HepG2 (cell line): ENCODE measurements around the gene PDRG1. TPM values are rescaled to one million over a fixed set of nuclear protein-coding genes. Genes with fewer than 3 reads are reported as not detected.

ENCODE experiments used
- ATRX ChIP-seq: sonication (generic); formaldehyde crosslinking; IDR thresholded peaks from 2 replicates; pipeline ENCODE4 v1.4.0; 2020; ENCODE audit warnings: missing genetic modification reagents, borderline replicate concordance
- CC2D1A ChIP-seq: sonication (generic); formaldehyde crosslinking; IDR thresholded peaks from 2 replicates; pipeline ENCODE4 v1.8.1; 2023; ENCODE audit warnings: mild to moderate bottlenecking, missing genetic modification reagents
- ETV5 ChIP-seq: IDR thresholded peaks from 2 replicates; pipeline ENCODE4 v1.6.1; 2018; ENCODE audit warnings: missing biosample characterization, missing genetic modification reagents, inconsistent platforms, borderline replicate concordance
- GATAD1 ChIP-seq: IDR thresholded peaks from 2 replicates; pipeline ENCODE4 v1.6.1; 2016; ENCODE audit warnings: missing genetic modification reagents, missing compliant biosample characterization
- HDAC1 ChIP-seq: sonication (generic); formaldehyde crosslinking; IDR thresholded peaks from 2 replicates; pipeline ENCODE4 v1.5.1; 2020; ENCODE audit warnings: mild to moderate bottlenecking, missing genetic modification reagents
- KDM1A ChIP-seq: IDR thresholded peaks from 2 replicates; pipeline ENCODE4 v1.6.1; 2016; ENCODE audit warnings: missing compliant biosample characterization
- MED8 ChIP-seq: sonication (generic); formaldehyde crosslinking; IDR thresholded peaks from 2 replicates; pipeline ENCODE4 v1.8.1; 2023; ENCODE audit warnings: mild to moderate bottlenecking, missing genetic modification reagents; ENCODE audit not compliant: insufficient replicate concordance
- MTF1 ChIP-seq: sonication (generic); formaldehyde crosslinking; IDR thresholded peaks from 2 replicates; pipeline ENCODE4 v1.5.0; 2020; ENCODE audit warnings: missing genetic modification reagents
- NAIF1 ChIP-seq: sonication (generic); formaldehyde crosslinking; IDR thresholded peaks from 2 replicates; pipeline ENCODE4 v1.5.0; 2020; ENCODE audit warnings: mild to moderate bottlenecking, missing genetic modification reagents, borderline replicate concordance
- PHF20 ChIP-seq: sonication (generic); formaldehyde crosslinking; IDR thresholded peaks from 2 replicates; pipeline ENCODE4 v1.5.0; 2020; ENCODE audit warnings: mild to moderate bottlenecking, missing genetic modification reagents
- RBM39 ChIP-seq: fragments of 200-400 bp; formaldehyde crosslinking; IDR thresholded peaks from one replicate; pipeline ENCODE4 v1.6.1; 2018; ENCODE audit warnings: antibody characterized with exemption, mild to moderate bottlenecking, low read depth, low read length; ENCODE audit not compliant: poor library complexity, severe bottlenecking
- RFX3 ChIP-seq: IDR thresholded peaks from 2 replicates; pipeline ENCODE4 v1.6.1; 2016; ENCODE audit warnings: missing biosample characterization, missing genetic modification reagents
- TARDBP ChIP-seq: sonication (generic); formaldehyde crosslinking; IDR thresholded peaks from 2 replicates; pipeline ENCODE4 v1.8.0; 2022; ENCODE audit warnings: mild to moderate bottlenecking, missing genetic modification reagents
- ZNF496 ChIP-seq: sonication (generic); formaldehyde crosslinking; IDR thresholded peaks from 2 replicates; pipeline ENCODE4 v1.8.1; 2023; ENCODE audit warnings: mild to moderate bottlenecking, moderate library complexity, missing genetic modification reagents; ENCODE audit not compliant: insufficient replicate concordance
- ZNF557 ChIP-seq: sonication (generic); formaldehyde crosslinking; IDR thresholded peaks from 2 replicates; pipeline ENCODE4 v1.4.0; 2020; ENCODE audit warnings: missing genetic modification reagents
- ZNF570 ChIP-seq: sonication (generic); formaldehyde crosslinking; IDR thresholded peaks from 2 replicates; pipeline ENCODE4 v1.4.0; 2020; ENCODE audit warnings: mild to moderate bottlenecking, missing genetic modification reagents, borderline replicate concordance
- ZNF775 ChIP-seq: sonication (generic); formaldehyde crosslinking; IDR thresholded peaks from 2 replicates; pipeline ENCODE4 v1.4.0; 2020; ENCODE audit warnings: missing genetic modification reagents, mild to moderate bottlenecking, moderate library complexity, borderline replicate concordance
- ZNF788 ChIP-seq: sonication (generic); formaldehyde crosslinking; IDR thresholded peaks from 2 replicates; pipeline ENCODE4 v1.5.0; 2020; ENCODE audit warnings: mild to moderate bottlenecking, missing genetic modification reagents, borderline replicate concordance
- ZNF841 ChIP-seq: sonication (generic); formaldehyde crosslinking; IDR thresholded peaks from 2 replicates; pipeline ENCODE4 v1.8.1; 2023; ENCODE audit warnings: missing genetic modification reagents, borderline replicate concordance
- polyA plus RNA-seq, 8 experiments: library from polyadenylated mRNA; depleted of rRNA in 3 of 8; stranded (reverse) in 7 of 8; unstranded in 1 of 8; fragments of >200 nt; fragmentation: Illumina TruSeq in 4 of 8; extraction: Trizol in 4 of 8; gene quantifications; 2 replicates each; pipeline versions ENCODE4 v1.2.1 to v1.2.3, GENCODE V29; 2011 to 2016; ENCODE audit warnings: low read depth in 4 of 8, missing spikeins in 1 of 8, mixed read lengths in 1 of 8; ENCODE audit not compliant: insufficient read depth in 1 of 8
- total RNA-seq, 5 experiments: library from RNA; depleted of rRNA; stranded (reverse); fragments of >200 nt; fragmentation: Illumina TruSeq; extraction: Trizol; gene quantifications; 2 replicates each; pipeline ENCODE4 v1.2.3, GENCODE V29; 2016; ENCODE audit warnings: low read depth in 1 of 5
- TF ChIP-seq, protein P1 (sequence below): sonication (generic); formaldehyde crosslinking; IDR thresholded peaks from 2 replicates; pipeline ENCODE4 v1.4.0; 2020; ENCODE audit warnings: mild to moderate bottlenecking, low read depth, missing genetic modification reagents
- TF ChIP-seq, protein P2 (sequence below): sonication (generic); formaldehyde crosslinking; IDR thresholded peaks from 2 replicates; pipeline ENCODE4 v1.5.0; 2020; ENCODE audit warnings: missing genetic modification reagents, mild to moderate bottlenecking, borderline replicate concordance
- TF ChIP-seq, protein P3 (sequence below): sonication (generic); formaldehyde crosslinking; IDR thresholded peaks from 2 replicates; pipeline ENCODE4 v1.8.0; 2022; ENCODE audit warnings: low read depth, missing genetic modification reagents

Gene PDRG1
- total and polyA plus RNA-seq, 2 of the 13 experiments (the other 11 are each of a cell fraction or from before 2014, with no cell fraction given), result 16.6 to 18.0 TPM

DNA sequence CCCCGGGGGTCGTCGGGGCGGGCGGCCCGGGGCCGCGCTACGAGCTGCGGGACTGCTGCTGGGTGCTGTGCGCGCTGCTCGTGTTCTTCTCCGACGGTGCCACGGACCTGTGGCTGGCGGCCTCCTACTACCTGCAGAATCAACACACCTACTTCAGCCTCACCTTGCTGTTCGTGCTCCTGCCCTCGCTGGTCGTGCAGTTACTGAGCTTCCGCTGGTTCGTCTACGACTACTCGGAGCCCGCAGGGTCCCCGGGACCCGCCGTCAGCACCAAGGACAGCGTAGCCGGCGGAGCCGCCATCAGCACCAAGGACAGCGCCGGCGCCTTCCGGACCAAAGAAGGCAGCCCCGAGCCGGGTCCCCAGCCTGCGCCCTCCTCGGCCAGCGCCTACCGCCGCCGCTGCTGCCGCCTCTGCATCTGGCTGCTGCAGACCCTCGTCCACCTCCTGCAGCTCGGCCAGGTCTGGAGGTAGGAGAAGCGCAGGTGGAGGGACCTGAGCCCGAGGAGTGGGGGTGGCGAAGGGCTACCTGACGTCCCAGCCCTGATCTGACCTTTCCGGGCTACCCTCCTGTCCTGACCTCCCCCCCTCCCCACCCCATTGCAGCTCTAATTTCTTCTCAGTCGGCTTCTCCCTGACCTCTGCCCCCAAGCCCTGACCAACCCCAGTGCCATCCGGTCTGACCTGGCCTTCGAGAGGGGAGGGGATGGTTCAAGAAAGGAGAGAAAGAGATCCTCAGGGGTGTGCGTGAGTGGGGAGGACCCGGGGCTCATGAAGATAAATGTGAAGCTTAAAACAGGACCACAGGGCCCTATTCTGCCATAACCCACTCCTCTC, 16.7 kb upstream of the PDRG1 start (continued):
- TF ChIP-seq, protein P1, sequence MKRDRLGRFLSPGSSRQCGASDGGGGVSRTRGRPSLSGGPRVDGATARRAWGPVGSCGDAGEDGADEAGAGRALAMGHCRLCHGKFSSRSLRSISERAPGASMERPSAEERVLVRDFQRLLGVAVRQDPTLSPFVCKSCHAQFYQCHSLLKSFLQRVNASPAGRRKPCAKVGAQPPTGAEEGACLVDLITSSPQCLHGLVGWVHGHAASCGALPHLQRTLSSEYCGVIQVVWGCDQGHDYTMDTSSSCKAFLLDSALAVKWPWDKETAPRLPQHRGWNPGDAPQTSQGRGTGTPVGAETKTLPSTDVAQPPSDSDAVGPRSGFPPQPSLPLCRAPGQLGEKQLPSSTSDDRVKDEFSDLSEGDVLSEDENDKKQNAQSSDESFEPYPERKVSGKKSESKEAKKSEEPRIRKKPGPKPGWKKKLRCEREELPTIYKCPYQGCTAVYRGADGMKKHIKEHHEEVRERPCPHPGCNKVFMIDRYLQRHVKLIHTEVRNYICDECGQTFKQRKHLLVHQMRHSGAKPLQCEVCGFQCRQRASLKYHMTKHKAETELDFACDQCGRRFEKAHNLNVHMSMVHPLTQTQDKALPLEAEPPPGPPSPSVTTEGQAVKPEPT (CRISPR knock-in tag), result peak; percentile 100
- TF ChIP-seq ZNF775 (CRISPR knock-in tag), result peak; percentile 100
- TF ChIP-seq ZNF788 (CRISPR knock-in tag), result peak; percentile 100
- peak; percentile 99 for TF ChIP-seq NAIF1
- TF ChIP-seq RFX3 (CRISPR knock-in tag), result peak; percentile 93
- TF ChIP-seq HDAC1 (CRISPR knock-in tag), result peak; percentile 100
- TF ChIP-seq KDM1A (CRISPR knock-in tag), result peak; percentile 99
- peak; percentile 100 for TF ChIP-seq ZNF557
- TF ChIP-seq GATAD1 (CRISPR knock-in tag), result peak; percentile 96
- TF ChIP-seq MED8 (CRISPR knock-in tag), result peak; percentile 100
- peak; percentile 61 for TF ChIP-seq RBM39
- peak; percentile 100 for TF ChIP-seq ATRX (CRISPR knock-in tag)
- TF ChIP-seq ZNF570, result peak; percentile 100
- peak; percentile 100 for TF ChIP-seq TARDBP
- TF ChIP-seq MTF1 (CRISPR knock-in tag), result peak; percentile 100
- TF ChIP-seq, protein P2, sequence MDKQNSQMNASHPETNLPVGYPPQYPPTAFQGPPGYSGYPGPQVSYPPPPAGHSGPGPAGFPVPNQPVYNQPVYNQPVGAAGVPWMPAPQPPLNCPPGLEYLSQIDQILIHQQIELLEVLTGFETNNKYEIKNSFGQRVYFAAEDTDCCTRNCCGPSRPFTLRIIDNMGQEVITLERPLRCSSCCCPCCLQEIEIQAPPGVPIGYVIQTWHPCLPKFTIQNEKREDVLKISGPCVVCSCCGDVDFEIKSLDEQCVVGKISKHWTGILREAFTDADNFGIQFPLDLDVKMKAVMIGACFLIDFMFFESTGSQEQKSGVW (CRISPR knock-in tag), result peak; percentile 100
- TF ChIP-seq ETV5 (CRISPR knock-in tag), result peak; percentile 100
- TF ChIP-seq, protein P3, sequence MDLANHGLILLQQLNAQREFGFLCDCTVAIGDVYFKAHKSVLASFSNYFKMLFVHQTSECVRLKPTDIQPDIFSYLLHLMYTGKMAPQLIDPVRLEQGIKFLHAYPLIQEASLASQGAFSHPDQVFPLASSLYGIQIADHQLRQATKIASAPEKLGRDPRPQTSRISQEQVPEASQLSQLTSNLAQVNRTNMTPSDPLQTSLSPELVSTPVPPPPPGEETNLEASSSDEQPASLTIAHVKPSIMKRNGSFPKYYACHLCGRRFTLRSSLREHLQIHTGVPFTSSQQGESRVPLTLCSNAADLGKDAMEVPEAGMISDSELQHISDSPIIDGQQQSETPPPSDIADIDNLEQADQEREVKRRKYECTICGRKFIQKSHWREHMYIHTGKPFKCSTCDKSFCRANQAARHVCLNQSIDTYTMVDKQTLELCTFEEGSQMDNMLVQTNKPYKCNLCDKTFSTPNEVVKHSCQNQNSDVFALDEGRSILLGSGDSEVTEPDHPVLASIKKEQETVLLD (CRISPR knock-in tag), result peak; percentile 100
- TF ChIP-seq CC2D1A (CRISPR knock-in tag), result peak; percentile 100
- TF ChIP-seq ZNF496 (CRISPR knock-in tag), result peak; percentile 99
- peak; percentile 98 for TF ChIP-seq PHF20
- TF ChIP-seq ZNF841, result peak; percentile 100
